ENCODE data around the gene ZCCHC10.
A peak's percentile ranks its signal among the peaks of the same experiment; 100 is the strongest.
"Not testable (repeated sequence)": the region's sequence is repeated elsewhere in the genome, so short reads cannot be mapped to it uniquely, and the experiment has no call there.

Gene ZCCHC10

GRCh38 chr5:132961887-132962286, 64.5 kb downstream of the ZCCHC10 start:
- Histone ChIP-seq H3K27me3 (ENCODE audit: control insufficient read depth in 5 of 5, insufficient read depth in 4 of 5, low read length in 5 of 5) (no peaks in the 10 kb centered on the region), H3K9me3 (ENCODE audit: control insufficient read depth in 5 of 5, low read length in 5 of 5) (no peaks in the 10 kb centered on the region), H3K4me1 (ENCODE audit: control insufficient read depth in 5 of 5, insufficient read depth in 5 of 5, low read length in 5 of 5) (peaks cover 0 to 34% (median 27%) of the 10 kb centered on the region in 5 donors)

GRCh38 chr5:132961123-132961815, 65.1 kb downstream of the ZCCHC10 start:
- not testable (repeated sequence) for H3K27me3 ChIP-seq (ENCODE audit: control insufficient read depth in 5 of 5, insufficient read depth in 4 of 5, low read length in 5 of 5); H3K9me3 ChIP-seq (ENCODE audit: control insufficient read depth in 5 of 5, low read length in 5 of 5); H3K36me3 ChIP-seq (ENCODE audit: control insufficient read depth in 5 of 5, insufficient read depth in 5 of 5, low read length in 5 of 5)
- H3K4me3 ChIP-seq (ENCODE audit: low read depth in 1 of 5, low read length in 5 of 5) = peak overlapping the region; percentile 6 to 93 (median 73)
- H3K27ac ChIP-seq (ENCODE audit: low read depth, low read length) = peak overlapping the region; percentile 97
- peak overlapping the region in 2 of 5 donors; percentile 95 to 99 for H3K9ac ChIP-seq (ENCODE audit: low read length in 5 of 5)
- H3K4me1 ChIP-seq (ENCODE audit: control insufficient read depth in 5 of 5, insufficient read depth in 5 of 5, low read length in 5 of 5) = peaks cover 0 to 34% (median 27%) of the 10 kb centered on the region in 5 donors

More at GRCh38 chr5:132961887-132962286, 64.5 kb downstream of the ZCCHC10 start:
- Histone ChIP-seq H3K36me3 (ENCODE audit: control insufficient read depth in 5 of 5, insufficient read depth in 5 of 5, low read length in 5 of 5) (no peaks in the 10 kb centered on the region), H3K4me3 (ENCODE audit: low read depth in 1 of 5, low read length in 5 of 5) (peak overlapping the region; percentile 56 to 93 (median 74)), H3K27ac (ENCODE audit: low read depth, low read length) (peak overlapping the region; percentile 97), H3K9ac (ENCODE audit: low read length in 5 of 5) (peak overlapping the region; percentile 70 to 99 (median 95))

- not testable (repeated sequence) for H3K9ac ChIP-seq (ENCODE audit: low read length in 5 of 5); H3K9me3 ChIP-seq (ENCODE audit: control insufficient read depth in 5 of 5, low read length in 5 of 5); H3K27me3 ChIP-seq (ENCODE audit: control insufficient read depth in 5 of 5, insufficient read depth in 4 of 5, low read length in 5 of 5); H3K27ac ChIP-seq (ENCODE audit: low read depth, low read length); H3K4me3 ChIP-seq (ENCODE audit: low read depth in 1 of 5, low read length in 5 of 5)
- H3K36me3 ChIP-seq (ENCODE audit: control insufficient read depth in 5 of 5, insufficient read depth in 5 of 5, low read length in 5 of 5) = peaks cover 0 to 12% (median 9%) of the 10 kb centered on the region in 5 donors
- H3K4me1 ChIP-seq (ENCODE audit: control insufficient read depth in 5 of 5, insufficient read depth in 5 of 5, low read length in 5 of 5) = peaks cover 0 to 25% (median 15%) of the 10 kb centered on the region in 5 donors
Measured at GRCh38 chr5:132956166-132956799, 70.1 kb downstream of the ZCCHC10 start.

- no peak overlapping the region for H3K4me3 ChIP-seq (ENCODE audit: low read depth in 1 of 5, low read length in 5 of 5)
- H3K9me3 ChIP-seq (ENCODE audit: control insufficient read depth in 5 of 5, low read length in 5 of 5) = no peaks in the 10 kb centered on the region
- no peak overlapping the region for H3K27ac ChIP-seq (ENCODE audit: low read depth, low read length)
- peaks cover 0 to 9% (median 6%) of the 10 kb centered on the region in 5 donors for H3K4me1 ChIP-seq (ENCODE audit: control insufficient read depth in 5 of 5, insufficient read depth in 5 of 5, low read length in 5 of 5)
- H3K36me3 ChIP-seq (ENCODE audit: control insufficient read depth in 5 of 5, insufficient read depth in 5 of 5, low read length in 5 of 5) = peaks cover 0 to 12% (median 9%) of the 10 kb centered on the region in 5 donors
- no peak overlapping the region for H3K9ac ChIP-seq (ENCODE audit: low read length in 5 of 5)
- no peaks in the 10 kb centered on the region for H3K27me3 ChIP-seq (ENCODE audit: control insufficient read depth in 5 of 5, insufficient read depth in 4 of 5, low read length in 5 of 5)
Measured at GRCh38 chr5:132953710-132954109, 72.6 kb downstream of the ZCCHC10 start.

- no peak overlapping the region for H3K27ac ChIP-seq (ENCODE audit: low read depth, low read length)
- no peaks in the 10 kb centered on the region for H3K9me3 ChIP-seq (ENCODE audit: control insufficient read depth in 5 of 5, low read length in 5 of 5)
- peaks cover 0 to 12% (median 9%) of the 10 kb centered on the region in 5 donors for H3K36me3 ChIP-seq (ENCODE audit: control insufficient read depth in 5 of 5, insufficient read depth in 5 of 5, low read length in 5 of 5)
- peaks cover 0 to 8% (median 6%) of the 10 kb centered on the region in 5 donors for H3K4me1 ChIP-seq (ENCODE audit: control insufficient read depth in 5 of 5, insufficient read depth in 5 of 5, low read length in 5 of 5)
- H3K4me3 ChIP-seq (ENCODE audit: low read depth in 1 of 5, low read length in 5 of 5) = no peak overlapping the region
- no peaks in the 10 kb centered on the region for H3K27me3 ChIP-seq (ENCODE audit: control insufficient read depth in 5 of 5, insufficient read depth in 4 of 5, low read length in 5 of 5)
- no peak overlapping the region for H3K9ac ChIP-seq (ENCODE audit: low read length in 5 of 5)
Measured at GRCh38 chr5:132952829-132953228, 73.5 kb downstream of the ZCCHC10 start.

- Histone ChIP-seq H3K4me3 (ENCODE audit: low read depth in 1 of 5, low read length in 5 of 5) (no peak overlapping the region), H3K4me1 (ENCODE audit: control insufficient read depth in 5 of 5, insufficient read depth in 5 of 5, low read length in 5 of 5) (peaks cover 0 to 11% (median 8%) of the 10 kb centered on the region in 5 donors), H3K9me3 (ENCODE audit: control insufficient read depth in 5 of 5, low read length in 5 of 5) (no peaks in the 10 kb centered on the region), H3K36me3 (ENCODE audit: control insufficient read depth in 5 of 5, insufficient read depth in 5 of 5, low read length in 5 of 5) (peaks cover 0 to 12% (median 9%) of the 10 kb centered on the region in 5 donors), H3K27ac (ENCODE audit: low read depth, low read length) (no peak overlapping the region), H3K9ac (ENCODE audit: low read length in 5 of 5) (no peak overlapping the region), H3K27me3 (ENCODE audit: control insufficient read depth in 5 of 5, insufficient read depth in 4 of 5, low read length in 5 of 5) (no peaks in the 10 kb centered on the region)
Measured at GRCh38 chr5:132951897-132952296, 74.5 kb downstream of the ZCCHC10 start.

- no peaks in the 10 kb centered on the region for H3K9me3 ChIP-seq (ENCODE audit: control insufficient read depth in 5 of 5, low read length in 5 of 5)
- peaks cover 0 to 3% (median 2%) of the 10 kb centered on the region in 5 donors for H3K36me3 ChIP-seq (ENCODE audit: control insufficient read depth in 5 of 5, insufficient read depth in 5 of 5, low read length in 5 of 5)
- H3K4me1 ChIP-seq (ENCODE audit: control insufficient read depth in 5 of 5, insufficient read depth in 5 of 5, low read length in 5 of 5) = peaks cover 0 to 11% (median 7%) of the 10 kb centered on the region in 5 donors
- no peak overlapping the region for H3K27ac ChIP-seq (ENCODE audit: low read depth, low read length)
- no peaks in the 10 kb centered on the region for H3K27me3 ChIP-seq (ENCODE audit: control insufficient read depth in 5 of 5, insufficient read depth in 4 of 5, low read length in 5 of 5)
- H3K4me3 ChIP-seq (ENCODE audit: low read depth in 1 of 5, low read length in 5 of 5) = no peak overlapping the region
- no peak overlapping the region for H3K9ac ChIP-seq (ENCODE audit: low read length in 5 of 5)
Measured at GRCh38 chr5:132949136-132949535, 77.2 kb downstream of the ZCCHC10 start.

- Histone ChIP-seq H3K27ac (ENCODE audit: low read depth, low read length) (no peak overlapping the region), H3K27me3 (ENCODE audit: control insufficient read depth in 5 of 5, insufficient read depth in 4 of 5, low read length in 5 of 5) (no peaks in the 10 kb centered on the region), H3K4me1 (ENCODE audit: control insufficient read depth in 5 of 5, insufficient read depth in 5 of 5, low read length in 5 of 5) (peaks cover 0 to 20% (median 8%) of the 10 kb centered on the region in 5 donors), H3K9ac (ENCODE audit: low read length in 5 of 5) (no peak overlapping the region), H3K4me3 (ENCODE audit: low read depth in 1 of 5, low read length in 5 of 5) (no peak overlapping the region), H3K36me3 (ENCODE audit: control insufficient read depth in 5 of 5, insufficient read depth in 5 of 5, low read length in 5 of 5) (no peaks in the 10 kb centered on the region), H3K9me3 (ENCODE audit: control insufficient read depth in 5 of 5, low read length in 5 of 5) (no peaks in the 10 kb centered on the region)
Measured at GRCh38 chr5:132947671-132948070, 78.7 kb downstream of the ZCCHC10 start.

Measured in subcutaneous abdominal adipose tissue (tissue), 5 donors.